Tibial nerve (tissue), 4 donors: ENCODE data around the gene CAMLG. TPM values are rescaled to one million over a fixed set of nuclear protein-coding genes. Genes with fewer than 3 reads are reported as not detected.

Experiments used
- DNase-seq, 2 donors: peaks; one replicate each; pipeline ENCODE4 v3.0.0-alpha.2; 2019; ENCODE audit warnings: low spot score in 2 of 2
- H3K27ac ChIP-seq, 4 donors: fragments of 200-600 bp; sonication (generic) in 3 of 4; one replicate each; pipeline ENCODE4 v1.5.1; 2017 to 2019; ENCODE audit warnings: mild to moderate bottlenecking in 1 of 4
- H3K27me3 ChIP-seq, 2 donors: fragments of 200-600 bp; sonication (generic) in 1 of 2; one replicate each; pipeline versions ENCODE4 v1.5.1 to v1.6.0; 2017 to 2019
- H3K36me3 ChIP-seq, 3 donors: fragments of 200-600 bp; sonication (generic); one replicate each; pipeline ENCODE4 v1.5.1; 2018 to 2019
- H3K4me1 ChIP-seq, 4 donors: fragments of 200-600 bp; sonication (generic) in 3 of 4; one replicate each; pipeline ENCODE4 v1.5.1; 2017 to 2019
- H3K4me3 ChIP-seq, 4 donors: fragments of 200-600 bp; sonication (generic) in 3 of 4; one replicate each; pipeline ENCODE4 v1.5.1; 2017 to 2019; ENCODE audit warnings: mild to moderate bottlenecking in 1 of 4, moderate library complexity in 1 of 4
- H3K9me3 ChIP-seq, 4 donors: fragments of 200-600 bp; sonication (generic) in 3 of 4; one replicate each; pipeline ENCODE4 v1.5.1; 2017 to 2019
- CTCF ChIP-seq, 5 experiments: fragments of 200-600 bp in 3 of 5; fragments of 450-650 bp in 2 of 5; sonication (generic) in 3 of 5; IDR thresholded peaks; one replicate each; pipeline ENCODE4 v1.5.1; 2016 to 2019; ENCODE audit warnings: antibody characterized with exemption in 5 of 5, mild to moderate bottlenecking in 3 of 5, moderate library complexity in 2 of 5
- EP300 ChIP-seq, 2 donors: sonication (generic); formaldehyde crosslinking; IDR thresholded peaks; one replicate each; pipeline ENCODE4 v1.6.1; 2017; ENCODE audit warnings: antibody characterized with exemption in 2 of 2, mild to moderate bottlenecking in 1 of 2
- POLR2A ChIP-seq, 2 donors: fragments of 450-650 bp; IDR thresholded peaks; one replicate each; pipeline ENCODE4 v1.6.1; 2017; ENCODE audit warnings: antibody characterized with exemption in 2 of 2, mild to moderate bottlenecking in 2 of 2, moderate library complexity in 2 of 2
- WGBS, 2 donors: methylation state at CpG; one replicate each; pipeline ENCODE4 v1.1.5; 2018; 5-methylcytosine and 5-hydroxymethylcytosine counted together
- total RNA-seq, 4 donors: library from RNA; depleted of rRNA; stranded (reverse); fragments of >200 nt; gene quantifications; one replicate each; pipeline ENCODE4 v1.1.0, GENCODE V29; 2016

Gene CAMLG
- total RNA-seq, 4 donors from 2014 or later: 26.4 to 35.4 (median 33.0) TPM

- no peak overlapping the region for H3K27ac ChIP-seq
- H3K27me3 ChIP-seq: no peaks in the 10 kb centered on the region
- WGBS, 2 donors: 89 to 92% methylated on average over 2 of the region's 2 CpGs
- peaks cover 0 to 98% (median 0%) of the 10 kb centered on the region in 3 donors for H3K36me3 ChIP-seq
- no peak for DNase-seq
- no peaks in the 10 kb centered on the region for H3K9me3 ChIP-seq
- no peaks in the 10 kb centered on the region for H3K4me1 ChIP-seq
- no peak overlapping the region for H3K4me3 ChIP-seq
- TF ChIP-seq EP300 (IDR thresholded peaks at IDR 0.05) (no peak), CTCF (IDR thresholded peaks at IDR 0.05) (no peak), POLR2A (IDR thresholded peaks at IDR 0.05) (no peak)
Measured at GRCh38 chr5:134777366-134777765, 39.0 kb downstream of the CAMLG start.

- no peak for DNase-seq
- no peaks in the 10 kb centered on the region for H3K27me3 ChIP-seq
- H3K36me3 ChIP-seq: peaks cover 0 to 95% (median 18%) of the 10 kb centered on the region in 3 donors
- no peak overlapping the region for H3K27ac ChIP-seq
- H3K4me3 ChIP-seq: no peak overlapping the region
- no peaks in the 10 kb centered on the region for H3K9me3 ChIP-seq
- no peak for TF ChIP-seq EP300 (IDR thresholded peaks at IDR 0.05)
- TF ChIP-seq CTCF (IDR thresholded peaks at IDR 0.05): no peak
- TF ChIP-seq POLR2A (IDR thresholded peaks at IDR 0.05): no peak
- 68 to 72% methylated on average over 4 of the region's 4 CpGs for WGBS, 2 donors
- H3K4me1 ChIP-seq: no peaks in the 10 kb centered on the region
Measured at GRCh38 chr5:134784241-134784920, 46.0 kb downstream of the CAMLG start.

GRCh38 chr5:134784946-134785620 is 46.7 kb downstream of the CAMLG start:
- DNase-seq: no peak
- H3K36me3 ChIP-seq: peaks cover 0 to 96% (median 18%) of the 10 kb centered on the region in 3 donors
- no peak for TF ChIP-seq EP300 (IDR thresholded peaks at IDR 0.05)
- TF ChIP-seq POLR2A (IDR thresholded peaks at IDR 0.05): no peak
- TF ChIP-seq CTCF (IDR thresholded peaks at IDR 0.05): no peak
- no peak overlapping the region for H3K4me3 ChIP-seq
- 77 to 86% methylated on average over 3 of the region's 3 CpGs for WGBS, 2 donors
- H3K27me3 ChIP-seq: no peaks in the 10 kb centered on the region
- no peak overlapping the region for H3K27ac ChIP-seq
- no peaks in the 10 kb centered on the region for H3K4me1 ChIP-seq
- H3K9me3 ChIP-seq: no peaks in the 10 kb centered on the region

GRCh38 chr5:134787692-134788091 is 49.3 kb downstream of the CAMLG start:
- no peak for TF ChIP-seq EP300 (IDR thresholded peaks at IDR 0.05)
- TF ChIP-seq POLR2A (IDR thresholded peaks at IDR 0.05): no peak
- no peak for TF ChIP-seq CTCF (IDR thresholded peaks at IDR 0.05)
- no peak for DNase-seq
- no peak overlapping the region for H3K4me3 ChIP-seq
- no peak overlapping the region for H3K27ac ChIP-seq
- H3K4me1 ChIP-seq: no peaks in the 10 kb centered on the region
- H3K27me3 ChIP-seq: no peaks in the 10 kb centered on the region
- WGBS, 2 donors: 92 to 94% methylated on average over 1 of the region's 1 CpG
- no peaks in the 10 kb centered on the region for H3K9me3 ChIP-seq
- H3K36me3 ChIP-seq: peaks cover 0 to 97% (median 27%) of the 10 kb centered on the region in 3 donors

- Histone ChIP-seq H3K9me3 (no peaks in the 10 kb centered on the region), H3K4me3 (no peak overlapping the region), H3K36me3 (peaks cover 2 to 95% (median 18%) of the 10 kb centered on the region in 3 donors), H3K4me1 (no peaks in the 10 kb centered on the region), H3K27ac (no peak overlapping the region), H3K27me3 (no peaks in the 10 kb centered on the region)
- 90 to 93% methylated on average over 2 of the region's 2 CpGs for WGBS, 2 donors
- DNase-seq: no peak
- TF ChIP-seq POLR2A (IDR thresholded peaks at IDR 0.05): no peak
- no peak for TF ChIP-seq EP300 (IDR thresholded peaks at IDR 0.05)
- TF ChIP-seq CTCF (IDR thresholded peaks at IDR 0.05): no peak
Measured at GRCh38 chr5:134791580-134791979, 53.2 kb downstream of the CAMLG start.
